ENCODE results near the gene PTPRF.

- TF ChIP-seq CTCF (IDR thresholded peaks at IDR 0.05; ENCODE audit: borderline replicate concordance, extremely low read depth, low read length, poor library complexity, severe bottlenecking) = no peak
- no peak for TF ChIP-seq EZH2 (IDR thresholded peaks at IDR 0.05; ENCODE audit: borderline replicate concordance, low read depth, low read length, severe bottlenecking)
Observed at GRCh38 chr1:43510621-43511020, 20.1 kb upstream of the PTPRF start.
